GM19240 (cell line): Measurements from ENCODE around the gene TRMT10B.

Source experiments
- DNase-seq: peaks from one replicate; pipeline ENCODE4 v3.0.0; 2011; ENCODE audit warnings: low spot score; ENCODE audit not compliant: insufficient read length

The TRMT10B gene, protein sequence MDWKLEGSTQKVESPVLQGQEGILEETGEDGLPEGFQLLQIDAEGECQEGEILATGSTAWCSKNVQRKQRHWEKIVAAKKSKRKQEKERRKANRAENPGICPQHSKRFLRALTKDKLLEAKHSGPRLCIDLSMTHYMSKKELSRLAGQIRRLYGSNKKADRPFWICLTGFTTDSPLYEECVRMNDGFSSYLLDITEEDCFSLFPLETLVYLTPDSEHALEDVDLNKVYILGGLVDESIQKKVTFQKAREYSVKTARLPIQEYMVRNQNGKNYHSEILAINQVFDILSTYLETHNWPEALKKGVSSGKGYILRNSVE

DNA sequence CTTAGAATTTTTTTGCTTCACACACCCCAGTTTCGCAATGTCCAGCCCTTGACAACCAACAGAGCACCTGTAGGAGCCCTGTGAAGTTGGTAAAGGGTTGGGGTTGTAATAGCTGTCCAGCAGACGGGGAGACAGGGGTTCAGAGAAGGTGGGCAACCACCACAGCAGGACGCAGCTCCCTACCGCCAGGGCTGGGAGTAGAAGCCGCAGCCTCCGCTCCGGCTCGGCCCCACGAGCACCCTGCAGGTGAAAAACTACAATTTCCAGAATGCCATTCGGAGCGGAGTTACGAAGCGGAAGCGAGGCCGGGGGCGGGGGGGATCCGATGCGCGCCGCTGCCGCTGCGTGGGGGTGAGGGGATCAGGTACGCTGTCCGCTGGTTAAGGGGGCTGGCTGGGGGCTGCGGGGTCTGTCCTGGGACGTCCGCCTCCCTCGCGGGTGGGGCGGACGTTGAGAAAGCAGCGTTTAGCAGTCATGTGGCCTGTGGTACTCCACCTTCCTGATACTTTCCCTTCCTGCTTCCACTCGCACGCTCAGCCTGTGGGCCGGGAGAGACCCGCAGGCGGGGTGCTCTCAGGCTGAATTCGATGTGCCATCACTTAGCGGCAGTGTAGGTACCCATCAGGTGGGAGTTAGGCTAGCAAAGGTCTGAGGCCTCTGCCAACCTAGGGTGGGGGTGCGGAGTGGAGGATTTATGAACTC, at the start of gene TRMT10B:
TRMT10B (plus strand) TSS at position 317 of the 702 bp plus-strand sequence. CDS start 8,127 bp downstream, outside the sequence.
- DNase-seq: peak; percentile 95

DNA sequence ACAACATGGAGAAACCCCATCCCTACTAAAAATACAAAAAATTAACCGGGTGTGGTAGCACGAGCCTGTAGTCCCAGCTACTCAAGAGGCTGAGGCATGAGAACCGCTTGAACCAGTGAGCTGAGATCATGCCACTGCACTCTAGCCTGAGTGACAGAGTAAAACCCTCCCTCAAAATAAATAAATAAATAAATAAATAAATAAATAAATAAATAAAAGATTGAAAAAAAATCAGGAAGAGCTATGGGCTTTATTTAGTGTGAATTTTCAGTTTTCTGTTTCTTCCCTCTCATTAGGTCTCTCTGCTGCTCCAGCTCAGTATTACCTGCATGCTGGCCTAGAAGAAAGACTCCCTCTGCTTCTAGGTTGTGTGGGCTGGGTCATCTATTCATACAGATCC, 47.8 kb upstream of the TRMT10B start:
- DNase-seq: no peak

DNA sequence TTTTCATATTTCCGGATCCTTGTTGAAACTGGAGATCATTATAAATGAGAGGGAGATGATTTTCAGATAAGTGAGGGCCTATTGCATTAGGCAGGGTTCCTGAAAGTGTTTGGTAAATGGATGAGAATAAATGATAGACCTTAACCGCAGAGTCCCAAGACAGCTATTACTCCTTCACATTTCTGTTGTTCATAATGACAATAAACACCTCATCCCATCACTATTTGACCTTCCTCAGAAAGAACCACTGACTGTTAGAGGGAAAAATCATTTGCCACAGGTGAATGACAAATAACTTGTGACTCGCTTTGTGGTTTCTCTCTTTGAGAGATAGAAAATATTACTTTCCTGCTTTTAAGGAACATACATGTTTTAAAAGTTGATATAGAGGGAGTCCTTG, 47.3 kb upstream of the TRMT10B start:
- DNase-seq: no peak

DNA sequence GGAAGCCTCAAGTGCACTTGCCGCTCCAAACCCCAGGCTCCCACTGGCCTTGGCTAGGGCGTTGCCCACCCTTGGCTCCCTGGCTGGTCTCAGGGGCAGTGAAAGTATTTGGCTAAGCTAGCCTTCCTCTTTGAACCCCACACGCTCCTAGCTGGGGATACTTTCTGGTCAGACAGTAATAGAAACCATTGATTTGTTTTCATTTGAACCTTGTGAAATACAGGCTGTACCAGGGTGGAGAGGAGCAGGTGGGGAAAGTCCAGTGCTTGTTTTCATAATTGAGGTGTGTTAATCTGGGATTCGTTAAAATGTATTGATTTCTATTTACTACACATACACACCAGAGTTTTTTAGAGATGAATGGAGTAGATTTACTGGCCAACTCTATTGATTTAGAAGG, 45.9 kb upstream of the TRMT10B start:
- no peak for DNase-seq

GRCh38 chr9:37710046-37710445, 43.6 kb upstream of the TRMT10B start:
- no peak for DNase-seq

DNA sequence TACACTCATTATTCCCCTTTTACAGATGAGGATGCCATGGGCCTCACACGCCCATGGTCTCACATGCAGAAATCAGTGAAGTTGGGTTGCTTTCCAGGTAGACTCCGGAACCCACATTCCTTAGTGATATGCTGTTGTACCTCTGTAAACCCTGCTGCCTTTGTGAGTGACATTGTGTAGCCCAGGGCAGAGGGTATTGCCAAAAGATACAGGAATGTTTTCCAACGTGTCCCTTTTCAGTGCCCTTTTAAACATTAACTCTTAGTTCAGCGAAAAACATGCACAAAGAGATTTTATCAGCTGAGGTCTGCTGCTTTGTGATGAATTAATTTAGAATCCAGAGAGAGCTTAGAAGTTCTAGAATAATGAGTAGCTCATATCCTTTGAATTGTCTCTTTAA, 38.3 kb upstream of the TRMT10B start:
- DNase-seq: no peak

DNA sequence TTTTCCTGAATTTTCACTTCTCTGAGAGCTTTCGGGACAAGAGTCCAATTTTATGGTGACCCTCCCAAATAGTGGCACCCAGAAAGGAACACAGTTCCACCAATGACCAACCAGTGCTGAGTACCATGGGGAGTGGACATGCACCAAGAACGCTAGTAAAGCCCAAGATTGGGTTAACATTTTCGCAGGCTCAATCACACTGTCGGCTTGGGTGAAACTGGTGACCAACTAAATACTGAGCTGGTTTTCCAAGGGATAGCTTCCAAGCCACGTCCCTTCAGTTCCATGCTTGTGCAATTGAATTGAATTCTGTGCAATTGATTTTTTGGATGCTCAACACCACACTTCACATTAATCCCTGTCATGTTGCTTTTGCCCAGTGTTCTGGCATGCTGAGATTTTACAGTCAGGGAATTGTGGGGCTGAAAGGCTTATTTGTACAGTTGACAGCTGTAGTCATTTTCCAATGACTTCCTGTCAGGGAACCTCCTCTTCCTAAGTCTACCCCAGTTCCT, 37.6 kb upstream of the TRMT10B start:
- DNase-seq: no peak

DNA sequence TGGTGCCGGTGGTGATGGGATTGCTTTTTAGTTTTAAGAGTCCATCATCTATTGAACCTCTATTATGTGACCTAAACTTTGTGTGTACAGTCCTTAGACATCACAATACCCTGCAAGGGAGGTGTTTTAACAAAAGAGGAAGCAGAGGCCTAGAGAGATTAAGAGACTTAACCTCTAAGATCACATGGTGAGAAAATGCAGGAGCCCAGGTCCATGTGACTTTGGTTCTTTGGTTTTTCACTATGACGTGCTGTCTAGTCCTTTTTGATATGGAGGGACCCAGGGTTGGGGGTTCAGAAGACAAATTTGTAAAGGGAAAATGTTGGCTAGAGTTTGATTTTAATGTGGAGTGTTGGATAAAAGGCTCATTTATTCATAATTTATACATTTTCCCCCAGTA, 34.1 kb upstream of the TRMT10B start:
- DNase-seq: no peak

GRCh38 chr9:37727013-37727412, 26.6 kb upstream of the TRMT10B start:
- DNase-seq: no peak

DNA sequence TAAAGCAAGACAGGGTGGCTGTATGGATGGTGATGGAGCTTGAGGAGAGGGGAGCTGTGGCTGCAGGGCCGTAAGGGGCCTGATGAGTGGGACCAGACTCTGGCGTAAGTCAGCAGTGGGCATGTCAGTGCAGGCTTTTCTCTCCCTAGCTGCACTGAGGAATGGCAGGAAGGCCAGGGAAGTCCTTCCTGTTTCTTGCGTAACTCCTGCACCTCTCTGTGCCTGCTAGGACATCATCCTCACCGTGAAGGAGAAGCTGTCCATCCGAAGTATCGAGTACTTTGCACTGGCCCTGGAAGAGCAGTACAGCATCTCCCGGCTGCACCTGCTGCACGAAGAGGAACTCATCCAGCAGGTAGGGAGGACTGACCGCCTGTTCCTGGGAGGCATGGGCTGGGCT, 24.1 kb upstream of the TRMT10B start:
- DNase-seq: no peak

GRCh38 chr9:37730256-37730655, 23.3 kb upstream of the TRMT10B start:
- no peak for DNase-seq

GRCh38 chr9:37730839-37731238, 22.8 kb upstream of the TRMT10B start:
- DNase-seq: no peak

- no peak for DNase-seq
These were observed 21.4 kb upstream of the TRMT10B start for GRCh38 chr9:37732086-37732741.

DNA sequence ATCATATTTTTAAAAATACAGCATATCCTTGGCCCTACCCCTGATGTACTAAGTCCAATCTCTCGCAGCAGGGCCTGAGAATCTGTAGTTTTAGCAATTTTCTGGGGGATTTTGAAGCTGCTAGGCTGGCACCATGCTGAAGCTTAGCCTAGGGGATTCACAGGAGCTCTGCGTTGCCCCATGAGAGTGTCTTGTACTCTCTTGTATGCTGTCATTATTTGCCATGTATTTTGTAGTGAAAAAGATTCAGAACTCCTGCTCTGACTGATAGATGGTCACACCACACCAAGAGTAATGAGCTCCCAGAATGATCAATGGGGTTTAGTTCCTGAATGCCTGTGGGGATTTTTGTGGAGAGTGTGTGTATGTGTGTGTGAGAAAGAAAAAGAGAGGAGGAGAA, 20.7 kb upstream of the TRMT10B start:
- DNase-seq: no peak

- DNase-seq: no peak
These were observed 14.4 kb upstream of the TRMT10B start for GRCh38 chr9:37739222-37739621.

GRCh38 chr9:37740128-37740527, 13.5 kb upstream of the TRMT10B start:
- no peak for DNase-seq

- no peak for DNase-seq
These were observed 12.8 kb upstream of the TRMT10B start for GRCh38 chr9:37740631-37741328.

GRCh38 chr9:37745970-37746369, 7.6 kb upstream of the TRMT10B start:
- DNase-seq: no peak

DNA sequence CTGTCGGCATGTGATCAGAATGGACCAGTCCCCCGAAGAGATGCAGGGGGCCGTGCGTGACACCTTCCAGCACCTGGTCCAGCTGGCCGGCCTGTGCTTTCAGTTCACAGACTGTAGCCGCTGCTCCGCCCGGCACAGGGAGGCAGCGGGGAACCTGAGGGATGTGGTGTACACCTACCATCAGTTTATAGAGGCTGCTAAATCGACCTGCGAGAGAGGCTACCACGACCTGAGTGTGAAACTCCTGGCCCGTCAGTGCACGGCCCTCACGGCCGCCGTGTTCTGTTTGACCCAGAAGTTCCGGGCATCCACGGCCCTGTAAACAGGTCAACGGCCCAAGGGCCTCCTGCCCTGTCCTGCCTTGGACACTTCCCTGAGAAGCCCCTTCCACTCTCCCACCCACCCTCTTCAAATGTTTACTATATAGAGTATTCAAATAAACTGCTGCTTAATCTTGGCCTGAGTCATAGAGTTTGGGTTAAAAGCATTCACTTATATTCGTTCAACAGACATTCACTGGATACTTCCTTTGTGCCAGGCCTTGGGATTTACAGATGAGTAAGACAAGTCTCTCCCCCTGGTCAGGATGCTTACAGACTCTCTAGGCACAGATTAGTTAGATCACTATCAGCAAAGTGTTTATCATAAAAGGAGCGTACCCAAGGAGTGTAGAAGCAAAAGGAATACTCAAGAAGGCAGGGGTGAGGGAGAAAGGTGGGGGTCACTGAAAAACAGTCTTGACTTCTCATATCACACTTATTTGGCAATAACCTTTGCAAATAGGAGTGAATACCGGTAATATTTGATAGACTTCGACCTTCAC, 6.9 kb upstream of the TRMT10B start:
- no peak for DNase-seq

DNA sequence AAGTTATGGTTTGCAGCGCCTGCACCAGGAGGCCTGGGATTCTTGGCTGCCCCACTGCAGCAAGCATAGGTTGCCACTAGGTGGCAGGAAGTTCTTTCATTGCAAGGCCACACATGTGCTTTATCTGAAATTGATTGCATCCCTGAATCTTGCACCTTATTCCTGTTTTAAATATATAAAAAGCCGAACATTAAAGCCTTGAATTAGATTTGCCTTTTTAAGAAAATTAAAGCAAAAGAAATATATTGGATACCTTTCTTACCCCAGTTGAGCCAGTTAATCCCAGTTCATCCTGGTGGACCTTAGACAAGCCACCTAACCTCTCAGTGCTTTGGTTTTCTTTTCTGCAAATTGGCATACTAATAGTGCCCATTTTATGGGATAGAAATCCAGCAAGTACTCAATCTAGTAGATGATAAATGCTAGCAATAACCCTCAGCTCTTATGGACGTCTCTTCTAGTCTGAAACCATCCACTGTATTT, 6.3 kb upstream of the TRMT10B start:
- peak; percentile 84 for DNase-seq

DNA sequence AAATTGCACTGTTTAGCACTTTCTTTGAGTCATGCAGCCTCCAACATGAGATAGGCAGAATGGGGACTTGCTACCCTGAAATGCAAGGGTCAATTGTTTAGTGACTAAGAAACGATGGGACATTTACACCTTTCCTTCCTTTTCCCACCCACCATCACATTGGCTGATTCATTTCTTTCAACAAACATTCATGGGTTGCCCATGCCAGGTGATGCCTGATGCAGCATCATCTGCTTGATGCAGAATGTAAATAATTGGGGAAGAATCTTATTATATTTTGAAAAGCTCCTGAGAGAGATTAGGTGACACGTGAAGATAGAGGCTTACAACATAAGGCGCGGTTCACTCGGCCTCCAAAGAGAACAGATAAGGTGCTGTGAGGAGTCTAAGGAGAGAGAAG, 4.5 kb upstream of the TRMT10B start:
- no peak for DNase-seq
